Measurements from ENCODE around the gene EDEM2. TPM values are rescaled to one million over a fixed set of nuclear protein-coding genes. Genes with fewer than 3 reads are reported as not detected.
"Not testable (repeated sequence)": the region's sequence is repeated elsewhere in the genome, so short reads cannot be mapped to it uniquely, and the experiment has no call there.

The EDEM2 gene
- total RNA-seq, 1 donor from 2014 or later, result 33.4 TPM

DNA sequence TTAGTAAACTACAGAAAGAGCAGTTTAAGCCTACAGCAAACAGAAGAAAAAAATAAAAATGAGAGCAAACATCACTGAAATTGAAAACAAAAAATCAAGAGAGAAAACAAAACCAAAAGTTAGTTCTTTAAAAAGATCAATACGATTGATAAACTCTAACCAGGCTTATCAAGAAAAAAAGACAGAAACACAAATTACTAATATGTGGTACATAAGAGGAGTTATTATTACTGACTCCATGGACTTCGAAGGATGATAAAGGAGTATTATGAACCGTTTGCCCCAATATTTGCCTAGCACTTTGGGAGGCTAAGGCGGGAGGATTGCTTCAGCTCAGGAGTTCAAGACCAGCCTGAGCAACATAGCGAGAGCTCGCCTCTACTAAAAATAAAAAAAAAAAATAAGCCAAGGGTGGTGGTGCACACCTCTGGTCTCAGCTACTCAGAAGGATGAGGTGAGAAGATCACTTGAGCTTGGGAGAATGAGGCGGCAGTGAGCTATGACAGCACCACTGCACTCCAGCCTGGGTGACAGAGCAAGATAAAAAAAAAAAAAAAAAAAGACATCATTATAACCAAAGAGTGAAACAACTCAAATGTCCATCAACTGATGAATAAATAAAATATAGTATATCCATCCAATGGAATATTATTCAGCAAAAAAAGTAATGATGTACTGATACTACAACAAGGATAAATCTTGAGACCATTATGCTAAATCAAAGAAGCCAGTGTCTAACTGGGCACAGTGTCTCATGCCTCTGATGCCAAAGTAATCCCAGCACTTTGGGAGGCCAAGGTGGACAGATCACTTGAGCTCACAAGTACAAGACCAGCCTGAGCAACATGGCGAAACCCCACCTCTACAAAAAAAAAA is 67.4 kb downstream of the EDEM2 start:
- H3K9me3 Mint-ChIP-seq (ENCODE audit: unreplicated experiment), result no peaks in the 10 kb centered on the region
- no peaks in the 10 kb centered on the region for H3K4me1 ChIP-seq (ENCODE audit: insufficient read depth, low read length)
- peaks cover 71% of the 10 kb centered on the region for H4K20me1 ChIP-seq (ENCODE audit: insufficient read depth, low read length)
- no peak for DNase-seq (ENCODE audit: low read depth)
- TF ChIP-seq EZH2 (IDR thresholded peaks at IDR 0.05; ENCODE audit: insufficient read depth, low read length) (no peak), CTCF (IDR thresholded peaks at IDR 0.05; ENCODE audit: insufficient read depth, low read depth, low read length) (no peak)
- no peak overlapping the region for H3K4me3 ChIP-seq (ENCODE audit: insufficient read depth, low read depth, low read length)
- H3K4me1 Mint-ChIP-seq (ENCODE audit: low read depth, unreplicated experiment), result no peaks in the 10 kb centered on the region
- peaks cover 12% of the 10 kb centered on the region for H3K36me3 ChIP-seq (ENCODE audit: insufficient read depth, low read length)
- H3K9me3 ChIP-seq (ENCODE audit: insufficient read depth, low read depth, low read length), result no peaks in the 10 kb centered on the region
- no peak overlapping the region for H3K9ac ChIP-seq (ENCODE audit: low read length)
- no peak overlapping the region for H2AFZ ChIP-seq (ENCODE audit: low read depth, low read length)
- peaks cover 78% of the 10 kb centered on the region for H3K79me2 ChIP-seq (ENCODE audit: insufficient read depth, low read length)
- peaks cover 21% of the 10 kb centered on the region for H3K36me3 Mint-ChIP-seq (ENCODE audit: low read depth, unreplicated experiment)
- H3K27me3 ChIP-seq (ENCODE audit: insufficient read depth, low read length), result no peaks in the 10 kb centered on the region
- no peak overlapping the region for H3K4me2 ChIP-seq (ENCODE audit: low read length)
- H3K27ac ChIP-seq (ENCODE audit: low read depth, low read length), result no peak overlapping the region
- H3K27ac Mint-ChIP-seq (ENCODE audit: unreplicated experiment), result peak overlapping the region; percentile 47
- H3K4me3 Mint-ChIP-seq (ENCODE audit: unreplicated experiment), result no peak overlapping the region
- H3K27me3 Mint-ChIP-seq (ENCODE audit: low read depth, unreplicated experiment), result no peaks in the 10 kb centered on the region
- FAIRE-seq, result no peak

DNA sequence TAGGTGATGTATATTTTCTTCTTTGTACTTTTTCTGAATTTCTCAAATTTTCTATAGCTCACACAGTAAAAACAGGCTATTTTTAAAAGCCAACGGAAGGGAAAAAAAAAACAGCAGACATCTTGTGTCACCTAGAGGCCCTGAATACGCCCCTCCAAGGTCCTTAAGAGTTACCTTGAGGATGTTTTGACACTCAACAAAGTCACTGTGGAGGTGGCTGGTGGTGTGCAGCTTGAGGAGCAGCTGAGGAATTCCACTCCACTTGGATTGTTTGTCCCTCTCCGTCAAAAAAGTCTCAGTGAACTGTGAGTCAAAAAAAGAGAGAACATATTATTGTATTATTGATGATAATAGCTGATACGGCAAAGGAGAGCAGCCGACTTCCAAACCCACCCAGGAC is 69.3 kb downstream of the EDEM2 start:
- H3K36me3 Mint-ChIP-seq (ENCODE audit: low read depth, unreplicated experiment), result peaks cover 35% of the 10 kb centered on the region
- Histone ChIP-seq H3K9me3 (ENCODE audit: insufficient read depth, low read depth, low read length) (no peaks in the 10 kb centered on the region), H4K20me1 (ENCODE audit: insufficient read depth, low read length) (peaks cover 57% of the 10 kb centered on the region), H2AFZ (ENCODE audit: low read depth, low read length) (no peak overlapping the region), H3K4me2 (ENCODE audit: low read length) (no peak overlapping the region), H3K79me2 (ENCODE audit: insufficient read depth, low read length) (peaks cover 67% of the 10 kb centered on the region), H3K4me3 (ENCODE audit: insufficient read depth, low read depth, low read length) (no peak overlapping the region), H3K27ac (ENCODE audit: low read depth, low read length) (no peak overlapping the region), H3K4me1 (ENCODE audit: insufficient read depth, low read length) (no peaks in the 10 kb centered on the region), H3K36me3 (ENCODE audit: insufficient read depth, low read length) (peaks cover 12% of the 10 kb centered on the region), H3K9ac (ENCODE audit: low read length) (no peak overlapping the region), H3K27me3 (ENCODE audit: insufficient read depth, low read length) (no peaks in the 10 kb centered on the region)
- no peak overlapping the region for H3K4me3 Mint-ChIP-seq (ENCODE audit: unreplicated experiment)
- H3K9me3 Mint-ChIP-seq (ENCODE audit: unreplicated experiment), result peaks cover 2% of the 10 kb centered on the region
- no peak for FAIRE-seq
- TF ChIP-seq CTCF (IDR thresholded peaks at IDR 0.05; ENCODE audit: insufficient read depth, low read depth, low read length), result no peak
- TF ChIP-seq EZH2 (IDR thresholded peaks at IDR 0.05; ENCODE audit: insufficient read depth, low read length), result no peak
- no peaks in the 10 kb centered on the region for H3K4me1 Mint-ChIP-seq (ENCODE audit: low read depth, unreplicated experiment)
- no peak overlapping the region for H3K27ac Mint-ChIP-seq (ENCODE audit: unreplicated experiment)
- H3K27me3 Mint-ChIP-seq (ENCODE audit: low read depth, unreplicated experiment), result no peaks in the 10 kb centered on the region
- DNase-seq (ENCODE audit: low read depth), result no peak

- Histone ChIP-seq H3K27ac (ENCODE audit: low read depth, low read length) (no peak overlapping the region), H3K9me3 (ENCODE audit: insufficient read depth, low read depth, low read length) (no peaks in the 10 kb centered on the region), H3K27me3 (ENCODE audit: insufficient read depth, low read length) (no peaks in the 10 kb centered on the region), H3K36me3 (ENCODE audit: insufficient read depth, low read length) (peaks cover 12% of the 10 kb centered on the region), H2AFZ (ENCODE audit: low read depth, low read length) (no peak overlapping the region), H4K20me1 (ENCODE audit: insufficient read depth, low read length) (peaks cover 53% of the 10 kb centered on the region), H3K79me2 (ENCODE audit: insufficient read depth, low read length) (peaks cover 65% of the 10 kb centered on the region), H3K4me1 (ENCODE audit: insufficient read depth, low read length) (no peaks in the 10 kb centered on the region), H3K9ac (ENCODE audit: low read length) (no peak overlapping the region), H3K4me2 (ENCODE audit: low read length) (no peak overlapping the region), H3K4me3 (ENCODE audit: insufficient read depth, low read depth, low read length) (no peak overlapping the region)
- DNase-seq (ENCODE audit: low read depth), result no peak
- FAIRE-seq, result no peak
- Mint-ChIP-seq H3K4me1 (ENCODE audit: low read depth, unreplicated experiment) (no peaks in the 10 kb centered on the region), H3K4me3 (ENCODE audit: unreplicated experiment) (no peak overlapping the region), H3K9me3 (ENCODE audit: unreplicated experiment) (peaks cover 2% of the 10 kb centered on the region), H3K27ac (ENCODE audit: unreplicated experiment) (no peak overlapping the region), H3K27me3 (ENCODE audit: low read depth, unreplicated experiment) (no peaks in the 10 kb centered on the region), H3K36me3 (ENCODE audit: low read depth, unreplicated experiment) (peaks cover 40% of the 10 kb centered on the region)
- TF ChIP-seq EZH2 (IDR thresholded peaks at IDR 0.05; ENCODE audit: insufficient read depth, low read length), result no peak
- TF ChIP-seq CTCF (IDR thresholded peaks at IDR 0.05; ENCODE audit: insufficient read depth, low read depth, low read length), result no peak
Measured at GRCh38 chr20:35077341-35077740, 69.8 kb downstream of the EDEM2 start.

DNA sequence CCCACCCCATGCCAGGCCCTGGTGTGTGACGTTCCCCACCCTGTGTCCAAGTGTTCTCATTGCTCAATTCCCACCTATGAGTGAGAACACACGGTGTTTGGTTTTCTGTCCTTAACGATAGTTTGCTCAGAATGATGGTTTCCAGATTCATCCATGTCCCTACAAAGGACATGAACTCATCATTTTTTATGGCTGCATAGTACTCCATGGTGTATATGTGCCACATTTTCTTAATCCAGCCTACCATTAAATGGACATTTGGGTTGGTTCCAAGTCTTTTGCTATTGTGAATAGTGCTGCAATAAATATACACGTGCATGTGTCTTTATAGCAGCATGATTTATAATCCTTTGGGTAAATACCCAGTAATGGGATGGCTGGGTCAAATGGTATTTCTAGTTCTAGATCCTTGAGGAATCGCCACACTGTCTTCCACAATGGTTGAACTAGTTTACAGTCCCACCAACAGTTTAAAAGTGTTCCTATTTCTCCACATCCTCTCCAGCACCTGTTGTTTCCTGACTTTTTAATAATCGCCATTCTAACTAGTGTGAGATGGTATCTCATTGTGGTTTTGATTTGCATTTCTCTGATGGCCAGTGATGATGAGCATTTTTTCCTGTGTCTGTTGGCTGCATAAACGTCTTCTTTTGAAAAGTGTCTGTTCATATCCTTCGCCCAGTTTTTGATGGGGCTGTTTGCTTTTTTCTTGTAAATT is 75.5 kb downstream of the EDEM2 start:
- peaks cover 47% of the 10 kb centered on the region for H3K36me3 Mint-ChIP-seq (ENCODE audit: low read depth, unreplicated experiment)
- not testable (repeated sequence) for H2AFZ ChIP-seq (ENCODE audit: low read depth, low read length); H3K9me3 ChIP-seq (ENCODE audit: insufficient read depth, low read depth, low read length); H3K4me3 ChIP-seq (ENCODE audit: insufficient read depth, low read depth, low read length); H3K4me1 Mint-ChIP-seq (ENCODE audit: low read depth, unreplicated experiment); DNase-seq (ENCODE audit: low read depth); H3K27me3 Mint-ChIP-seq (ENCODE audit: low read depth, unreplicated experiment); H3K4me2 ChIP-seq (ENCODE audit: low read length); H3K9ac ChIP-seq (ENCODE audit: low read length); H3K27ac ChIP-seq (ENCODE audit: low read depth, low read length); H3K27ac Mint-ChIP-seq (ENCODE audit: unreplicated experiment); H3K27me3 ChIP-seq (ENCODE audit: insufficient read depth, low read length); FAIRE-seq; H3K4me1 ChIP-seq (ENCODE audit: insufficient read depth, low read length); H3K9me3 Mint-ChIP-seq (ENCODE audit: unreplicated experiment); H3K4me3 Mint-ChIP-seq (ENCODE audit: unreplicated experiment)
- Histone ChIP-seq H3K79me2 (ENCODE audit: insufficient read depth, low read length) (peaks cover 53% of the 10 kb centered on the region), H3K36me3 (ENCODE audit: insufficient read depth, low read length) (peaks cover 13% of the 10 kb centered on the region), H4K20me1 (ENCODE audit: insufficient read depth, low read length) (peaks cover 35% of the 10 kb centered on the region)
